Measurements from ENCODE around the gene TOM1L2. TPM values are rescaled to one million over a fixed set of nuclear protein-coding genes. Genes with fewer than 3 reads are reported as not detected.

The TOM1L2 gene
- total RNA-seq, 2 experiments from 2014 or later: 29.5 to 32.0 TPM

- CTCF ChIA-PET: interaction anchor here (0.6 to 3.3 kb wide), 4 partner anchors 17 to 26 kb away, joined by 3 to 12 read pairs (median 4); no protein-coding TSS in a partner anchor
- peaks cover 38% of the 10 kb centered on the region for H3K36me3 Mint-ChIP-seq (ENCODE audit: low read depth)
- no peak for DNase-seq
- H3K4me1 Mint-ChIP-seq: peaks cover 70% of the 10 kb centered on the region
- POLR2A ChIA-PET: no interaction called here
- H3K27me3 Mint-ChIP-seq: no peaks in the 10 kb centered on the region
- H3K9me3 Mint-ChIP-seq: no peaks in the 10 kb centered on the region
- H3K27ac Mint-ChIP-seq: peak overlapping the region; percentile 16
- no peak overlapping the region for H3K4me3 Mint-ChIP-seq
These were observed 140.8 kb downstream of the TOM1L2 start for GRCh38 chr17:17831208-17832031.

DNA sequence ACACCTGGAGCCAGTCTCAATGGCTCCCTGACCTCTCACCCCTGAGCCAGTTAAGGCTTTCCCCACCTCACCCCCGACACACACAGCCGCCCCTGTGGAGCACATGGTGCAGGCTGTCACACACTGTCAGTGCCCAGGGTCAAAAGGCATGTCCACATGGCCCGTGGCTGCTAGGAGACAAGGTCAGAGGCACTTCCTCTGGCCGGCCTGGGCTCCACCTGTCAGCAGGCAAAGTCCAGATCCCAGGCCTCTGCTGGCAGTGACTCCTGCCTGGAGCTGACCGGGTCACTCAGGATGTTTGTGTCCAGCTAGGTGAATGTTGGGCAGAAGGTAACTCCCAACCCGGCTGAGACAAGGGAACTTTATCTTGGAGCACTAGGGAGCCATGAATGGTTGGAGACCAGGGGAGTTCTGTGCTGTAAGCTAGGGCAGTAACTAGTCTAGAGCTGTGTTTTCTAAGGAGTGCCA lies 141.4 kb downstream of the TOM1L2 start:
- H3K27me3 Mint-ChIP-seq: no peaks in the 10 kb centered on the region
- ChIA-PET POLR2A (no interaction called here), CTCF (interaction anchor here (0.6 to 1.1 kb wide), 3 partner anchors 10 to 27 kb away, joined by 3 to 4 read pairs (median 3); no protein-coding TSS in a partner anchor)

DNA sequence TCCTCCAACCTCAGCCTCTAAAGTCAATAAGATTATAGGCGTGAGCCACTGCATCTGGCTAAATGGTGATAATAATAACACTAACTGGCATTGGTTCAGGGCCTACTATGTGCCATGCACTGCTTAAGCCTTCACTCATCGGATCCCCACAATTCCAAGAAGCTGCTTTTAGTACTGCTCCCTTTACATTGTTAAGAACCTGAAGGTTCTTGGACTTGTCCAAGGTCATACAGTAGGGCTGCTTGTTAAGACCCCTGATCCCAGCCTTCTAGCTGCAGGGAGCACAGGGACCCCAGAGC lies 142.0 kb downstream of the TOM1L2 start:
- no peaks in the 10 kb centered on the region for H3K9me3 Mint-ChIP-seq
- H3K27ac Mint-ChIP-seq: no peak overlapping the region
- POLR2A ChIA-PET: interaction anchor here (0.6 kb wide), 1 partner anchor 15 kb away, joined by 3 read pairs; no protein-coding TSS in a partner anchor
- H3K36me3 Mint-ChIP-seq (ENCODE audit: low read depth): peaks cover 37% of the 10 kb centered on the region
- H3K4me3 Mint-ChIP-seq: no peak overlapping the region
- no peaks in the 10 kb centered on the region for H3K27me3 Mint-ChIP-seq
- H3K4me1 Mint-ChIP-seq: peaks cover 73% of the 10 kb centered on the region
- CTCF ChIA-PET: interaction anchor here (1.1 kb wide), 1 partner anchor 9 kb away, joined by 3 read pairs; no protein-coding TSS in a partner anchor
- DNase-seq: no peak

More for the DNA sequence above, 141.4 kb downstream of the TOM1L2 start:
- Mint-ChIP-seq H3K4me3 (no peak overlapping the region), H3K9me3 (no peaks in the 10 kb centered on the region), H3K36me3 (ENCODE audit: low read depth) (peaks cover 40% of the 10 kb centered on the region), H3K27ac (no peak overlapping the region), H3K4me1 (peaks cover 73% of the 10 kb centered on the region)
- DNase-seq: no peak

DNA sequence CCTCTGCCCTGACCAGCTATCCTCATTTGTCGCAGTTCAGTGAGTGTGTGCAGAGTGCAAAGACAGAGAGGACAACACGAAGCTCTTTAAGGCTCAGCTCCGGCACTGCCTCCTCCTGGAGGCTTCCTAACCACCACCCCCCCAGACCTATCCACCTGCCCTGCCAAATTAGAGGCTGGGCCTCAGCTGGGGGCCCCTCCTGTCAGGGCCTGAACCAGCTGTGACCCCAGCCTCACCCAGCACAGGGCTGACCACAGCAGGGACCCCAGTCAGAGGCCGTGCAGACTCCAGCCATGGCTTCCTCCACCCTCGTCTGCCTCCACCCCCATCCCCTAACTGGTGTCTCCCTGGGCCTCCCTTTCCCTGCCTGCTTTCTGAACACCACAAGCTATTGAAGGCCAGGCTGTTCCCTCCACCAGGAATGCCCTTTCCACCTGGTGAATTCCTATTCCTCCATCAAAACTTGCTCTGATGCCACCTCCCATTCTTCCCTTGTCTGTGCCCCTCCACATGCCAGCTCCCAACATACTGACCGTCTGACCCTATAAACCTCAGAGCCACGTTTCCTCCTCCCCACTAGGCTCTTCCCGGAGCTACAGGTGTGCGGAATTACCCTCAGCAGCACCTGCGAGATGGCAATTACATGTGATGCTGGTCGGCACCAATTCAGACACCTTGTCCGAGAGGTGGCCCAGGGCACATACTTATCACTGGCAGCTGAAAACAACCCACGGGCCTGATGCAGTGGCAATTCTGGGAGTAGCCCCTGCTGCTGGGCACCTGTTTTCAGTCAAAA lies 144.2 kb downstream of the TOM1L2 start:
- Mint-ChIP-seq H3K27ac (peak overlapping the region; percentile 44), H3K4me3 (no peak overlapping the region), H3K36me3 (ENCODE audit: low read depth) (peaks cover 20% of the 10 kb centered on the region), H3K4me1 (peaks cover 69% of the 10 kb centered on the region), H3K9me3 (no peaks in the 10 kb centered on the region), H3K27me3 (no peaks in the 10 kb centered on the region)
- ChIA-PET CTCF (interaction anchor here (0.7 to 3.3 kb wide), 7 partner anchors 8 to 33 kb away, joined by 3 to 15 read pairs (median 4); partner anchors contain the start of gene SREBF1), POLR2A (interaction anchor here (1.1 kb wide), 1 partner anchor 8 kb away, joined by 3 read pairs; no protein-coding TSS in a partner anchor)
- no peak for DNase-seq

GRCh38 chr17:17826942-17827785 lies 145.0 kb downstream of the TOM1L2 start:
- peaks cover 74% of the 10 kb centered on the region for H3K4me1 Mint-ChIP-seq
- no peaks in the 10 kb centered on the region for H3K27me3 Mint-ChIP-seq
- no peaks in the 10 kb centered on the region for H3K9me3 Mint-ChIP-seq
- peaks cover 24% of the 10 kb centered on the region for H3K36me3 Mint-ChIP-seq (ENCODE audit: low read depth)
- no peak overlapping the region for H3K4me3 Mint-ChIP-seq
- POLR2A ChIA-PET: interaction anchor here (1.1 kb wide), 1 partner anchor 9 kb away, joined by 3 read pairs; no protein-coding TSS in a partner anchor
- CTCF ChIA-PET: interaction anchor here (1.2 to 3.3 kb wide), 7 partner anchors 7 to 33 kb away, joined by 3 to 15 read pairs (median 4); partner anchors contain the start of gene SREBF1
- DNase-seq: no peak
- H3K27ac Mint-ChIP-seq: peak overlapping the region; percentile 91

- ChIA-PET CTCF (interaction anchor here (1.4 to 3.3 kb wide), 2 partner anchors 10 to 22 kb away, joined by 4 to 15 read pairs; partner anchors contain the start of gene SREBF1), POLR2A (no interaction called here)
- Mint-ChIP-seq H3K36me3 (ENCODE audit: low read depth) (peaks cover 21% of the 10 kb centered on the region), H3K9me3 (no peaks in the 10 kb centered on the region), H3K27ac (peak overlapping the region; percentile 91), H3K4me1 (peaks cover 75% of the 10 kb centered on the region), H3K27me3 (no peaks in the 10 kb centered on the region), H3K4me3 (peak overlapping the region; percentile 57)
- DNase-seq: no peak
These were observed 145.9 kb downstream of the TOM1L2 start for GRCh38 chr17:17826342-17826713.

GRCh38 chr17:17824783-17825614 lies 147.2 kb downstream of the TOM1L2 start:
- peaks cover 82% of the 10 kb centered on the region for H3K4me1 Mint-ChIP-seq
- ChIA-PET POLR2A (interaction anchor here (0.7 kb wide), 1 partner anchor 9 kb away, joined by 9 read pairs; no protein-coding TSS in a partner anchor), CTCF (interaction anchor here (0.5 to 3.3 kb wide), 8 partner anchors 11 to 1525 kb away, joined by 3 to 15 read pairs (median 4); partner anchors contain the start of gene SREBF1)
- no peaks in the 10 kb centered on the region for H3K27me3 Mint-ChIP-seq
- no peak for DNase-seq
- H3K36me3 Mint-ChIP-seq (ENCODE audit: low read depth): peaks cover 30% of the 10 kb centered on the region
- H3K4me3 Mint-ChIP-seq: peak overlapping the region; percentile 69
- H3K27ac Mint-ChIP-seq: peak overlapping the region; percentile 93
- H3K9me3 Mint-ChIP-seq: no peaks in the 10 kb centered on the region

- peaks cover 89% of the 10 kb centered on the region for H3K4me1 Mint-ChIP-seq
- CTCF ChIA-PET: interaction anchor here (0.8 kb wide), 1 partner anchor 171 kb away, joined by 3 read pairs; no protein-coding TSS in a partner anchor
- H3K27ac Mint-ChIP-seq: peak overlapping the region; percentile 93
- no peaks in the 10 kb centered on the region for H3K27me3 Mint-ChIP-seq
- H3K36me3 Mint-ChIP-seq (ENCODE audit: low read depth): peaks cover 36% of the 10 kb centered on the region
- peak overlapping the region; percentile 69 for H3K4me3 Mint-ChIP-seq
- no peak for DNase-seq
- POLR2A ChIA-PET: interaction anchor here (0.8 kb wide), 1 partner anchor 12 kb away, joined by 6 read pairs; the partner anchor contains the start of gene SREBF1
- H3K9me3 Mint-ChIP-seq: no peaks in the 10 kb centered on the region
These were observed 147.9 kb downstream of the TOM1L2 start for GRCh38 chr17:17824119-17824782.

GRCh38 chr17:17823433-17824118 lies 148.6 kb downstream of the TOM1L2 start:
- H3K4me1 Mint-ChIP-seq: peaks cover 92% of the 10 kb centered on the region
- DNase-seq: peak; percentile 86
- H3K9me3 Mint-ChIP-seq: no peaks in the 10 kb centered on the region
- H3K27me3 Mint-ChIP-seq: no peaks in the 10 kb centered on the region
- ChIA-PET CTCF (interaction anchor here (0.8 kb wide), 1 partner anchor 170 kb away, joined by 3 read pairs; no protein-coding TSS in a partner anchor), POLR2A (interaction anchor here (0.8 kb wide), 1 partner anchor 13 kb away, joined by 6 read pairs; the partner anchor contains the start of gene SREBF1)
- H3K36me3 Mint-ChIP-seq (ENCODE audit: low read depth): peaks cover 42% of the 10 kb centered on the region
- peak overlapping the region; percentile 93 for H3K27ac Mint-ChIP-seq
- H3K4me3 Mint-ChIP-seq: peak overlapping the region; percentile 79

- H3K4me3 Mint-ChIP-seq: peak overlapping the region; percentile 79
- H3K4me1 Mint-ChIP-seq: peaks cover 88% of the 10 kb centered on the region
- peaks cover 47% of the 10 kb centered on the region for H3K36me3 Mint-ChIP-seq (ENCODE audit: low read depth)
- no peaks in the 10 kb centered on the region for H3K27me3 Mint-ChIP-seq
- H3K27ac Mint-ChIP-seq: peak overlapping the region; percentile 82
- DNase-seq: no peak
- no peaks in the 10 kb centered on the region for H3K9me3 Mint-ChIP-seq
- ChIA-PET CTCF (interaction anchor here (0.7 to 3.5 kb wide), 4 partner anchors 10 to 31 kb away, joined by 3 to 18 read pairs (median 4); no protein-coding TSS in a partner anchor), POLR2A (no interaction called here)
These were observed 149.6 kb downstream of the TOM1L2 start for GRCh38 chr17:17822616-17823015.
